AG04450 (cell line): ENCODE results near the gene DOC2A. TPM values are rescaled to one million over a fixed set of nuclear protein-coding genes. Genes with fewer than 3 reads are reported as not detected.

Source experiments
- CTCF ChIA-PET: fragments of 300-600, 350-600 bp; formaldehyde crosslinking; extraction: SDS; loops from one replicate; lab custom pipeline; 2022; ENCODE audit warnings: antibody characterized with exemption, inconsistent platforms; lab: Charles Lee
- POLR2A ChIA-PET: fragments of 350-600 bp; formaldehyde crosslinking; extraction: SDS; loops from one replicate; lab custom pipeline; 2021; ENCODE audit warnings: antibody characterized with exemption, inconsistent platforms; lab: Yijun Ruan, JAX
- DNase-seq: peaks from one replicate; pipeline ENCODE4 v3.0.0-alpha.2; 2011; ENCODE audit warnings: low read depth, low spot score
- H3K27ac ChIP-seq: one replicate; pipeline ENCODE4 v1.5.1; 2012; ENCODE audit warnings: low read depth, low read length, control low read depth
- H3K27me3 ChIP-seq: one replicate; pipeline ENCODE4 v1.6.0; 2012; ENCODE audit warnings: low read length; ENCODE audit not compliant: control insufficient read depth, insufficient read depth
- H3K4me3 ChIP-seq: 2 replicates; pipeline ENCODE4 v1.5.1; 2011; ENCODE audit warnings: mild to moderate bottlenecking, low read depth, low read length, control low read depth
- H3K9me3 ChIP-seq: 2 replicates; pipeline ENCODE4 v1.5.1; 2012; ENCODE audit warnings: low read length; ENCODE audit not compliant: control insufficient read depth, insufficient read depth
- CTCF ChIP-seq: IDR thresholded peaks from 2 replicates; pipeline ENCODE4 v1.5.1; 2011; ENCODE audit warnings: low read depth, low read length, control low read depth, inconsistent platforms
- polyA plus RNA-seq: library from polyadenylated mRNA; depleted of rRNA; stranded (reverse); fragments of >200 nt; gene quantifications from 2 replicates; pipeline ENCODE4 v1.2.3, GENCODE V29; 2011

Gene DOC2A
- polyA plus RNA-seq, 1 experiment: 0.22 TPM

DNA sequence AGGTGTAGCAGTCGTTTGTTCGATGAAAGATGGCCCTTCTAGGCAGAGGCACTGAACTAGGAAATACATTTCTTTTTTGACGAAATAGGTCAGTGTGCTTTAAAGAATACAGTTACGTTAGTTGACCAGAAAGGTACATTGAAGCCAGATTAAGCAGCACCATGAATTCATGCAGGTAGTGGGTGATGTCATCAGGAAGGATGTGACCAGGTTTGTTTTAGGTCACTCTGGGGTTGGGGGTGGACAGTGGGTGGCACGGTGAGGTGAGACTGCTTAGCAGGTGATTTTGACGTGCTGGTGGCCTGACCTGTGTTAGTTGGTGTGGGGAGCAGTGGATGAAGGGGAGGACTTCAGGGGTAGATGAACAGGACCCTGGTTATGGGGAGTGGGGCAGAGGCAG, 11.2 kb downstream of the DOC2A start:
- H3K27me3 ChIP-seq: no peaks in the 10 kb centered on the region
- CTCF ChIA-PET: no interaction called here

GRCh38 chr16:29996766-29997250, 14.0 kb downstream of the DOC2A start:
- TF ChIP-seq CTCF: no peak
- no peak for DNase-seq
- Histone ChIP-seq H3K27ac (no peak overlapping the region), H3K27me3 (no peaks in the 10 kb centered on the region), H3K9me3 (no peaks in the 10 kb centered on the region; the same call in 1 of the 2 replicates), H3K4me3 (peak overlapping the region; percentile 95)
- POLR2A ChIA-PET: interaction anchor here (0.7 to 2.2 kb wide), 3 partner anchors 8 to 71 kb away, joined by 3 to 8 read pairs (median 3); partner anchors contain the start of genes ALDOA and KCTD13
- CTCF ChIA-PET: interaction anchor here (1.0 to 1.9 kb wide), 2 partner anchors 9 to 148 kb away, joined by 3 to 6 read pairs; no protein-coding TSS in a partner anchor

More for the DNA sequence above, 11.2 kb downstream of the DOC2A start:
- no peak for DNase-seq
- Histone ChIP-seq H3K27ac (no peak overlapping the region), H3K4me3 (no peak overlapping the region), H3K9me3 (no peaks in the 10 kb centered on the region; the same call in 1 of the 2 replicates)
- no peak for TF ChIP-seq CTCF
- POLR2A ChIA-PET: no interaction called here

DNA sequence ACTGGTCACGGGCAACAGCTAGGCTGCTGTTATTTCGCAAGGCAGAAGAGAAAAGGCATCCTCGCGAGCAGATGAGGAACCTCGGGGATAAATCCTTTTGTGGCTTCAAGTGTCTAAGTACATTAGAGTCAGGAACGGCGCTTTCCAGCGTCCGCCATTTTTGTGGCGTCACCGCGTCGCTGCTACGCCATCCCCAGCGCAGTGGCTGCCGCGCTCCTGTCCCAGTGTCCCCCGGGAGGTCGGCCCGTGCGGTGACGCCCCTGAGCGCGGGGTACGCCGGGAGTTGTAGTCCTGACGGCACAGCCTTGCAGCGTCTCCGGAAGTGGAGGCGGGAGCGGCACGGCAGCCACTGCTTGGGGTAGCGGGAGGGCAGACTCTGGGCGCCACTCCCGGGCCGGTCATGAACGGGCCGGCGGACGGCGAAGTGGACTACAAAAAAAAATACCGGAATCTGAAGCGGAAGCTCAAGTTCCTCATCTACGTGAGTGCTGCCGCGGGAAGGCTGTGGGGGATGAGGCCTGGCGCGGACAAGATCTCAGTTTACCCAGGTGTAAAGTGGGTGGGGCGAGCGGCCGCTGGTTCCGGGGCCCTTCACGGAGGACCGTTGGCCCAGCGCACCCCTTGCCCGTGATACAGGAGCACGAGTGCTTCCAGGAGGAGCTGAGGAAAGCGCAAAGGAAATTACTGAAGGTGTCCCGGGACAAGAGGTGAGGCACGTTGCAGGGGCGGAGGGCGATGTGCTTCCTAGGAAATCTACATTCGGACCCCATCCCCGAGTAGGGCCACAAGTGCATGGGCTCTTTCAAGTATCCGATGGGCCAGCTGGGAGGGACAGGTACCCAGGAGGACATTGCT, 14.7 kb downstream of the DOC2A start, which contains the start of gene INO80E:
INO80E (plus strand) TSS at position 331 of the 855 bp plus-strand sequence; CDS start at position 401, 70 bp downstream.
- Histone ChIP-seq H3K27ac (peak within 1 kb of the TSS; percentile 80), H3K9me3 (no peaks in the 10 kb centered on the region; the same call in 1 of the 2 replicates), H3K4me3 (peak within 1 kb of the TSS; percentile 95), H3K27me3 (no peaks in the 10 kb centered on the region)
- ChIA-PET CTCF (interaction anchor here (0.7 to 1.9 kb wide), 3 partner anchors 10 to 148 kb away, joined by 3 to 6 read pairs (median 3); no protein-coding TSS in a partner anchor), POLR2A (interaction anchor here (0.7 to 2.2 kb wide), 4 partner anchors 9 to 70 kb away, joined by 3 to 8 read pairs (median 5); partner anchors contain the start of genes KCTD13 and TAOK2)
- no peak for TF ChIP-seq CTCF
- DNase-seq: peak; percentile 87

DNA sequence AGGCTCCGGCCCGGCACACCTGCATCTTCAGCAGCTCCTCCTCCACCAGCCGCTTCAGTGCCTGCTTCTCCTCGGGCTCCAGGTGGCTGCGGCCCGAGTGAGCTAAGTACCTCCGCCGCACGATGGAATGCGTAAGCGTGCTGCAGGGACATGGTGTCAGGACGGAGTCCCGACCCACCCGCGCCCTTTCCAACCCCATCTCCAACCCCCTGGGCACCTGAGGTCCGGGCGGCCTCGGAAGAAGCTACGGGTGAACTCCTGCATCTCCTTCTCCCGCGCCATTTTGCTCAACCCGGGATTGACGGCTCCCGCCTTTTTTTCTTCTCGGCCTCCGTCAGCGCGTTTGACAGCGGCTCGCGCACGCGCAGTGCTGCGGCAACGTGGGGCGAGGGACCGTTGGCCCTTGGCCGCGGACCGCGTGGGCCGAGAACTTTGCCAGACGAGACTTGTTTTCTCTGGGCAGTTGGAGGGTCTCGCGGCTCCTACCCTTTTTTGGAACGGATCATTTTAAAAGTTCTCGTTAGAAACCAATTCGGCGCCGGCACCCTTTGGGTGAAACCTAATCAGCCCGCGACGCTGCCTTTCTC, 15.4 kb downstream of the DOC2A start, which contains the start of gene HIRIP3:
HIRIP3 (minus strand) TSS at position 294 of the 587 bp plus-strand sequence; CDS start at position 282, 12 bp downstream.
- no peak for TF ChIP-seq CTCF
- Histone ChIP-seq H3K4me3 (peak within 1 kb of the TSS; percentile 95), H3K9me3 (no peaks in the 10 kb centered on the region; the same call in 1 of the 2 replicates), H3K27ac (peak within 1 kb of the TSS; percentile 80), H3K27me3 (no peaks in the 10 kb centered on the region)
- ChIA-PET POLR2A (interaction anchor here (0.7 to 2.2 kb wide), 4 partner anchors 9 to 69 kb away, joined by 3 to 8 read pairs (median 5); partner anchors contain the start of genes KCTD13 and TAOK2), CTCF (interaction anchor here (0.7 to 1.9 kb wide), 3 partner anchors 10 to 147 kb away, joined by 3 to 6 read pairs (median 3); no protein-coding TSS in a partner anchor)
- peak; percentile 29 for DNase-seq
